Keratinocyte (primary cell): ENCODE results near the gene CFP.

Experiments used
- EZH2 ChIP-seq: IDR thresholded peaks from one replicate; pipeline ENCODE4 v1.6.1; 2012; ENCODE audit warnings: inconsistent platforms, mild to moderate bottlenecking, low read length, moderate library complexity
- TF ChIP-seq, protein P1 (sequence below), 3 experiments: IDR thresholded peaks in 1 of 3; conservative IDR thresholded peaks in 1 of 3; optimal IDR thresholded peaks in 1 of 3; 2 replicates in 2 of 3; 3 replicates in 1 of 3; pipeline versions ENCODE3 to v1.5.1; 2011; ENCODE audit warnings: low read length in 3 of 3, mild to moderate bottlenecking in 3 of 3, moderate library complexity in 2 of 3, control low read depth in 1 of 3, inconsistent platforms in 1 of 3; ENCODE audit not compliant: insufficient read depth in 2 of 3; ENCODE audit errors: extremely low read depth in 1 of 3

DNA sequence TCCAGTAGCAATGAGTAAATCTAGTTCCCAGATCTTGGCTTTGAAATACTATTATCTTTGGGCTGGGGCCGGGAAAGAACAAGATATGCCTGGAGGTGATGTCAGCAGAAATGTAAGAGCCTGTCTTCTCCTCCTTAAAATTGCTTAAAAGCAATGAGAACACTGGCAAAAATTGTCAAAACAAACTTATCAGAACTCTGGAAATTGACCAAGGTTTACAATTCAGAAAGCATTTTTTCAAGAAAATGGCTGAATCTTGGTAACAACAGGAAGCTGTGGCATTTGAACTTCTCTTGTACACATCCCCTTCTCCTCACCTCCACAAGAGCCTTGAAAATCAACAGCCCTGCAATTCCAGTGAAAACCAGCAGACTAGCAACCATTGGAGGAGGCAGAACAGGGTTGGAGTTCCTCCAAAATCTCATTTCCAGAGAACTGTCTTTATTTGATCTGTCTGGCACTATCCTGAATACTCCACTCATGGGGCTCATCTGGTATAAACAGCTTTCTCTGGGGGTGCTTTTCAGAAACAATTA is 33.9 kb downstream of the CFP start:
- TF ChIP-seq, protein P1, sequence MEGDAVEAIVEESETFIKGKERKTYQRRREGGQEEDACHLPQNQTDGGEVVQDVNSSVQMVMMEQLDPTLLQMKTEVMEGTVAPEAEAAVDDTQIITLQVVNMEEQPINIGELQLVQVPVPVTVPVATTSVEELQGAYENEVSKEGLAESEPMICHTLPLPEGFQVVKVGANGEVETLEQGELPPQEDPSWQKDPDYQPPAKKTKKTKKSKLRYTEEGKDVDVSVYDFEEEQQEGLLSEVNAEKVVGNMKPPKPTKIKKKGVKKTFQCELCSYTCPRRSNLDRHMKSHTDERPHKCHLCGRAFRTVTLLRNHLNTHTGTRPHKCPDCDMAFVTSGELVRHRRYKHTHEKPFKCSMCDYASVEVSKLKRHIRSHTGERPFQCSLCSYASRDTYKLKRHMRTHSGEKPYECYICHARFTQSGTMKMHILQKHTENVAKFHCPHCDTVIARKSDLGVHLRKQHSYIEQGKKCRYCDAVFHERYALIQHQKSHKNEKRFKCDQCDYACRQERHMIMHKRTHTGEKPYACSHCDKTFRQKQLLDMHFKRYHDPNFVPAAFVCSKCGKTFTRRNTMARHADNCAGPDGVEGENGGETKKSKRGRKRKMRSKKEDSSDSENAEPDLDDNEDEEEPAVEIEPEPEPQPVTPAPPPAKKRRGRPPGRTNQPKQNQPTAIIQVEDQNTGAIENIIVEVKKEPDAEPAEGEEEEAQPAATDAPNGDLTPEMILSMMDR (optimal IDR thresholded peaks at IDR 0.05 in 1 of 3, IDR thresholded peaks at IDR 0.05 in 1 of 3, conservative IDR thresholded peaks at IDR 0.05 in 1 of 3; ENCODE audit: extremely low read depth in 1 of 3, insufficient read depth in 2 of 3, low read length in 3 of 3): no peak
- no peak for TF ChIP-seq EZH2
